ENCODE data around the gene NUTM2E.
A peak's percentile ranks its signal among the peaks of the same experiment; 100 is the strongest.
"Not testable (repeated sequence)": the region's sequence is repeated elsewhere in the genome, so short reads cannot be mapped to it uniquely, and the experiment has no call there.

Gene NUTM2E

DNA sequence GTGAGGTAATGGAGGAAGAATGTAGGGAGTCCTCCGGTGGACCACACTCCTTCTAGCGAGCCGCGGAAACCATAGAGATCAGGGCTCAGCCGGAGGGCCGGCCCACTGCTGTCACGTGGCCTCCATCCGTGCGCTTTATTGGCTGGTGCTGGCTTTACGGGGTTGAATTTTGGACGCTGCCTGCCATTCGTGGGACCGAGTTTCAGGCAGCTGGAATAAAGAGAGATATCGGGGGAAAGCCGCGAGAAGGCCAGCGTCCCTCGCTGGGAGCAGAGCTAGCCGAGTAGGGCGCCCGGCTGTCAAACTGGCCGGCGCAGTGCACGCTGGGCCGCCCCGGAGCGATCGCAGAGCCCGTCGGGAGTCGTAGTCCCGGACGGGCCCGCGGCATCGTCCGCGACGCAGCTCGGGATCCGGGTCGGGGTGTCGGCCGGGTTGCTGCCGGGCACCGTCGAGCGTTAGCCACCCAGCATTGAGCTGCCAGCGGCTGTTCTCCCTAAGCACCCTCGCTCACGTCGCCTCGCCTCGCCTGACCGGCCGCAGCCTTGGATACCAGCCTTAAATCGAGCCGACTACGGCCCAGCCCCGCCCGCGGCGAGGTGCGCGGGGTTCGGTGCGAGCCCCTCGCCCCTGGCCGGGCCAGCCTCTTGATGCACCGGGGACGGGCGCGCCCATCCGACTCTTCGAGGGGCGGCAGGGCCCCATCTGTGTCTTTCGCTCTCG, at the start of gene NUTM2E:
Gene NUTM2E, plus strand, starts transcription at position 244 of the 720 bp plus-strand sequence. CDS start 15,002 bp downstream, outside the sequence.
- DNase-seq (ENCODE audit: low read depth in 1 of 2, low spot score in 1 of 2), result peak; percentile 38 to 90

GRCh38 chr10:79777997-79778396, 48.5 kb upstream of the NUTM2E start:
- DNase-seq (ENCODE audit: low read depth in 1 of 2, low spot score in 1 of 2); in situ Hi-C loops (cut with HindIII; ENCODE audit: low pct_unique_long_range_greater_than_20kb, low sequenced_read_pairs): not testable (repeated sequence)

More for the DNA sequence above, at the start of gene NUTM2E:
- in situ Hi-C loops (cut with HindIII; ENCODE audit: low pct_unique_long_range_greater_than_20kb, low sequenced_read_pairs), result not testable (repeated sequence)

- peak; percentile 1 to 68 for DNase-seq (ENCODE audit: low read depth in 1 of 2, low spot score in 1 of 2)
- in situ Hi-C loops (cut with HindIII; ENCODE audit: low pct_unique_long_range_greater_than_20kb, low sequenced_read_pairs), result not testable (repeated sequence)
These were observed 47.1 kb upstream of the NUTM2E start for GRCh38 chr10:79779310-79779938.

DNA sequence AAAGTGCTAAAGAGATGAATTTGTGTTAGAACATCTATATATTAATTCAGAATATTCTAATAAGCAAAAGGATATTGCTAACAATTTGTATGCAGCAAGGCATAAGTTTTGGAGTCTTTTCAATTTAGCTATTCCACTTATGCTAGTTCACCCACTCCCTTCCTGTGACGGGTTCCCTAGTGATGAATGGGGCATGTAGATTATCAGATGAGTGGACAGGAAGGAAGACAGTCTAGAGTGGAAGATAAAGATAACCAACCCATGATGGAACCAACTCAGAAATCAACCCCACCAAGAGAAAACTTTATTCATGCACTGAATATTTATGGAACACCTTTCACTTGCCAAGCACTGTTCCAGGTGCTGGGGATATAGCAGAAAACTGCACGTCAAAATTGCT, 46.5 kb upstream of the NUTM2E start:
- in situ Hi-C loops (cut with HindIII; ENCODE audit: low pct_unique_long_range_greater_than_20kb, low sequenced_read_pairs); DNase-seq (ENCODE audit: low read depth in 1 of 2, low spot score in 1 of 2): not testable (repeated sequence)

DNA sequence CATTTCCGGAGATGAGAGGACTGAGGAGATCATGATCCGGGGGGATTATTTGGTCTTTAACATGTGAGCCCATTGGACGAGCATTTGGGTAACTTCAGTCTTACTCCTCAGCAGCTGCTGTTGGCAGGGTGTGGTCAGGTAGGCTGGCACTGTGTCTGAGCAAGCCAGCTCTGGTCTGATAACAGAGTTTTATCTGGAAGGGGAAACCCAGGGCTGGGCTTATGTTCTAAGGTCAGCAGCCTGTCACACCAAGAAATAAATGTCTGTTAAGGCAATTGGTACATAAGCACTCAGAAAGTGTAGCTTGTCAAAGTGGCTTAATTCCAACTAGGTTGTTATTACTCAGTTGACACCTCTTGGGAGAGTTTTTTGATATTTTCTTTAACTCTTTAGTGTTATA, 45.0 kb upstream of the NUTM2E start:
- in situ Hi-C loops (cut with HindIII; ENCODE audit: low pct_unique_long_range_greater_than_20kb, low sequenced_read_pairs); DNase-seq (ENCODE audit: low read depth in 1 of 2, low spot score in 1 of 2): not testable (repeated sequence)

DNA sequence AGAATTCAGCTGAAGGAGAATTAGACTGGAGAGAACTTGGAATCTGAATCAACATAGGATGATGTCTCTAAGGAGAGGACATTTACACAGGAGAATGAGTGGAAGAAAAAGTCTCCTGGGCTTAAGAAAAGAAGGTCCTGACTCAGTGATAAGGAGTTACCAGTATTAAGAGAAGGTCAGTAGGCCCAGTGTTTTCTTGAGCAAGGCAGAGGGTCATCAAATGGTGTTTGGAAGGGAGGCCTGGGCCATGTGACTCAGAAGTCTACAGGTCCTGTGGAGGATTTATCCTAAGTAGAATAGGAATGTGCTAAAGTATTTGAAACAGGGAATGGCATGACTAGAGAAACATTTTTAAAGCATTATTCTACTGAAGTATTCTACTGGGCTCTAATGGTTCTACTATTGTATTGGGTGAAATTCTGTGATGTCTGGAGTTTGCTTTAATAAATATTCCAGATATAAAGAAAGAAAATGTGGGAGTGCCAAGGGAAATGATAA, 39.0 kb upstream of the NUTM2E start:
- DNase-seq (ENCODE audit: low read depth in 1 of 2, low spot score in 1 of 2); in situ Hi-C loops (cut with HindIII; ENCODE audit: low pct_unique_long_range_greater_than_20kb, low sequenced_read_pairs): not testable (repeated sequence)

GRCh38 chr10:79789351-79789750, 37.2 kb upstream of the NUTM2E start:
- in situ Hi-C loops (cut with HindIII; ENCODE audit: low pct_unique_long_range_greater_than_20kb, low sequenced_read_pairs); DNase-seq (ENCODE audit: low read depth in 1 of 2, low spot score in 1 of 2): not testable (repeated sequence)

DNA sequence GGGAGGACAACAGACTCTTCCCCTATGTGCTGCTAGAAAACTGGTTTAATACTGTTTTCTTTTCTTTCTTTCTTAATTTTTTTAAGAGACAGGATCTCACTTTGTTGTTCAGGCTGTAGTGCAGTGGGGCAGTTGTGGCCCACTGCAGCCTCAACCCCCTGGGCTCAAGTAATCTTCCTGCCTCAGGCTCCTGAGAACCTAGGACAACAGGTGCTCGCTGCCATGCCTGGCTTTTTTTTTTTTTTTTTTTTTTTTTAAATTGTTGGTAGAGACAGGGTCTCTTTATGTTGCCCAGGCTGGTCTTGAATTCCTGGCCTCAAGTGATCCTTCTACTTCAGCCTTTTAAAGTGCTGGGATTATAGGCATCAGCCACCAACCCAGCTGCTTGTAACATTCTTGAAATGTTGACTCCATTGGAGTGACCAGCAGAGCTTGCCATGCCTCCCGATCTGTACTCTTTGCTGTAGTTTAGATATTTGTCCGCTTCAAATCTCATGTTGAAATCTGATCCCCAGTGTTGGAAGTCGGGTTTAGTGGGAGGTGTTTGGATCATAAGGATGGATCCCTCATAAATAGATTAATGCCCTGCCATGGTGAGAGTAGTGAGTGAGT, 34.5 kb upstream of the NUTM2E start:
- DNase-seq (ENCODE audit: low read depth in 1 of 2, low spot score in 1 of 2); in situ Hi-C loops (cut with HindIII; ENCODE audit: low pct_unique_long_range_greater_than_20kb, low sequenced_read_pairs): not testable (repeated sequence)

DNA sequence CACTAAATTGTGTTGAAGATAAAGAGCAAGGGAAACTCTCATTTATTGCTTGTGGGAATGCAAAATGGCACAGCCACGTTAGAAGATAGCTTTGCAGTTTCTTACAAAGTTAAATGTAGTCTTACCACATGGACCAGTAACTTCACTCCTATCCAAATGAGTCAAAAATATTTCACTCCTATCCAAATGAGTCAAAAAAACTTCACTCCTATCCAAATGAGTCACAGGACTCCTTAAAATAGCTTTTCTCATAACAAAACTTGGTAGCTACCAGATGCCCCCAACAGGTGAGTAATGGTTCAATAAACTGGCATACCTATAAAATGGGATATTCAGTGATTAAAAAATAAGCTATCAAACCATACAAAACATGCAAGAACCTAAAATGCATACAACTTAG, 27.2 kb upstream of the NUTM2E start:
- DNase-seq (ENCODE audit: low read depth in 1 of 2, low spot score in 1 of 2); in situ Hi-C loops (cut with HindIII; ENCODE audit: low pct_unique_long_range_greater_than_20kb, low sequenced_read_pairs): not testable (repeated sequence)

DNA sequence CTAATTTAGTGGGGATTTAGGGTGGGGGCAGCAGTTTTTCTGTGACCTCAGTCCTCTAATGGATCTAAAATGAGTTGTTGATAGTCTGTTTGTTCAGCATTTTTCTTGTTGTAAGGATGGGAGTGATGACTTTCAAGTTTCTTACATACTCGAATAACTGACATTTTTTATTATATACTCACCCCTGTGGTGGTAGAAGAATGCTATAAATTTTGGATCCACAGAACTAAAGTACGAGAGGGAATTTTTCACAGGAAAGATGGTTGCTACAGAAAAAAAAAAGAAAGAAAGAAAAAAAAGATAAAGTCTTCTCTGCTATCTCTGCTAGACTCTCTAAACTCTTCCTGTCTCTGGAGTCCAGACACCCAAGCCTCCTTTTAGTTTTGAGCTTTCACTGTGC, 20.7 kb upstream of the NUTM2E start:
- DNase-seq (ENCODE audit: low read depth in 1 of 2, low spot score in 1 of 2); in situ Hi-C loops (cut with HindIII; ENCODE audit: low pct_unique_long_range_greater_than_20kb, low sequenced_read_pairs): not testable (repeated sequence)

GRCh38 chr10:79811895-79812294, 14.6 kb upstream of the NUTM2E start:
- in situ Hi-C loops (cut with HindIII; ENCODE audit: low pct_unique_long_range_greater_than_20kb, low sequenced_read_pairs), result not testable (repeated sequence)

GRCh38 chr10:79816290-79816689, 10.2 kb upstream of the NUTM2E start:
- DNase-seq (ENCODE audit: low read depth in 1 of 2, low spot score in 1 of 2); in situ Hi-C loops (cut with HindIII; ENCODE audit: low pct_unique_long_range_greater_than_20kb, low sequenced_read_pairs): not testable (repeated sequence)

More at GRCh38 chr10:79811895-79812294, 14.6 kb upstream of the NUTM2E start:
- not testable (repeated sequence) for DNase-seq (ENCODE audit: low read depth in 1 of 2, low spot score in 1 of 2)

GRCh38 chr10:79823387-79823786, 3.2 kb upstream of the NUTM2E start:
- in situ Hi-C loops (cut with HindIII; ENCODE audit: low pct_unique_long_range_greater_than_20kb, low sequenced_read_pairs); DNase-seq (ENCODE audit: low read depth in 1 of 2, low spot score in 1 of 2): not testable (repeated sequence)

DNA sequence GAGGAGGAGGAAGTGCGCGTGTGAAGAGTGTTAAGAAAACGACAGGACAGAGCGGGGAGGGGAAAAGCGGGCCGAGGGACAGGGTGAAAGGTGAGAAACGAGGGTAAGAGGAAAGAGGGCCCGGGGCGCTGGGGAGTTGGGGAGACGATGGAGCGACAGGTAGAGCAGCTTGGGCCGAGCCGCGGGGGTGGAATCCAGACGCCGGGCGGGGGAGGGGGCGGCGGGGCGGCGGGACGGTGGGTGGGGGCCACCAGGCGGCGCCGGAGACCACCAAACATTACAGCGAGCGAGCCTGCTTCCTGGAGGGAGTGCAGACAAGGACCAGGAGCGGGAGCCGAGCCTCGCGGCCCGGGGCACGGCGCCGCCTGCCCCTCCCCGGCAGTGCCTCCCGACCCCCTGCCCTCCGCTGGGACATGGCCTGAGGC, 940 bp upstream of the NUTM2E start:
- DNase-seq (ENCODE audit: low read depth in 1 of 2, low spot score in 1 of 2), result peak in 1 of 2 experiments; percentile 34
- in situ Hi-C loops (cut with HindIII; ENCODE audit: low pct_unique_long_range_greater_than_20kb, low sequenced_read_pairs), result not testable (repeated sequence)

GRCh38 chr10:79826131-79826495, 426 bp upstream of the NUTM2E start:
- in situ Hi-C loops (cut with HindIII; ENCODE audit: low pct_unique_long_range_greater_than_20kb, low sequenced_read_pairs), result not testable (repeated sequence)
- peak in 1 of 2 experiments; percentile 4 for DNase-seq (ENCODE audit: low read depth in 1 of 2, low spot score in 1 of 2)

DNA sequence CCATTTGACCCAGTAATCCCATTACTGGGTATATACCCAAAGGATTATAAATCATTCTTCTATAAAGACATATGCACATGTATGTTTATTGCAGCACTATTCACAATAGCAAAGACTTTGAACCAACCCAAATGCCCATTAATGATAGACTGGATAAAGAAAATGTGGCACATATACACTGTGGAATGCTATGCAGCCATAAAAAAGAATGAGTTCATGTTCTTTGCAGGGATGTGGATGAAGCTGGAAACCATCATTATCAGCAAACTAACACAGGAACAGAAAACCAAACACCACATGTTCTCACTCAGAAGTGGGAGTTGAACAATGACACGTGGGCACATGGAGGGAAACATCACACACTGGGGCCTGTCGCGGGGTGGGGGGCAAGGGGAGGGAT, 7.3 kb downstream of the NUTM2E start:
- DNase-seq (ENCODE audit: low read depth in 1 of 2, low spot score in 1 of 2); in situ Hi-C loops (cut with HindIII; ENCODE audit: low pct_unique_long_range_greater_than_20kb, low sequenced_read_pairs): not testable (repeated sequence)

GRCh38 chr10:79835891-79836290, 9.4 kb downstream of the NUTM2E start:
- DNase-seq (ENCODE audit: low read depth in 1 of 2, low spot score in 1 of 2); in situ Hi-C loops (cut with HindIII; ENCODE audit: low pct_unique_long_range_greater_than_20kb, low sequenced_read_pairs): not testable (repeated sequence)

GRCh38 chr10:79836891-79837290, 10.4 kb downstream of the NUTM2E start:
- in situ Hi-C loops (cut with HindIII; ENCODE audit: low pct_unique_long_range_greater_than_20kb, low sequenced_read_pairs); DNase-seq (ENCODE audit: low read depth in 1 of 2, low spot score in 1 of 2): not testable (repeated sequence)
